Stimulated activated CD8-positive, alpha-beta memory T cell treated with anti-CD3 and anti-CD28 coated beads, Interleukin-2, amount 100 ng/mL, for 48 hours (primary cell): ENCODE measurements around the gene HPF1.
A peak's percentile ranks its signal among the peaks of the same experiment; 100 is the strongest.
"Not testable (repeated sequence)": the region's sequence is repeated elsewhere in the genome, so short reads cannot be mapped to it uniquely, and the experiment has no call there.

Source experiments
- DNase-seq, 2 donors: peaks; one replicate each; pipeline ENCODE4 v3.0.0-alpha.2; 2020; ENCODE audit warnings: low read depth in 2 of 2

The HPF1 gene

GRCh38 chr4:169757575-169758184 is at the start of gene HPF1:
HPF1 (minus strand) TSS chr4:169757944; CDS start chr4:169757877, 67 bp downstream.
- DNase-seq, result peak; percentile 92 to 94

GRCh38 chr4:169806770-169807169 is 49.0 kb upstream of the HPF1 start:
- not testable (repeated sequence) for DNase-seq

- DNase-seq, result no peak
These were observed 45.7 kb upstream of the HPF1 start for GRCh38 chr4:169803413-169803812.

DNA sequence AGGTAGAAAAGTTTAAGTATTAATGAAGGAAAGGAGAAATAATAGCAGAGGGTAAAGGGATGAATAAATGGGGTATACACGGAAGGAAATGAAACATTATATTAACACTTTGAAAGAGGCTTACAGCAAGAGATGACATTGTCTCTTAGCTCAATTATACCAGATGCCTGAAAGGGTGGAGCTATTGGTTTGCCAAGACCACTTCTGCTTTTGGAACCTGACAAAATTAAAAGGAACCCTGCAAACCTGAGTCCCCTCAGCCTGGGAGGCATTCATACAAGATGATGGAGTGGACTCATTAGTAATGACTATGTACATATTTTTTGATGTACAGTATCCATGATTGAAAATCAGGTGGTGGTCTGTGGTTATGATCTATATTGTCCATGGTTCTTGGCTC is 45.1 kb upstream of the HPF1 start:
- DNase-seq, result no peak

- no peak for DNase-seq
These were observed 42.8 kb upstream of the HPF1 start for GRCh38 chr4:169800541-169800940.

- no peak for DNase-seq
These were observed 41.5 kb upstream of the HPF1 start for GRCh38 chr4:169799260-169799659.

DNA sequence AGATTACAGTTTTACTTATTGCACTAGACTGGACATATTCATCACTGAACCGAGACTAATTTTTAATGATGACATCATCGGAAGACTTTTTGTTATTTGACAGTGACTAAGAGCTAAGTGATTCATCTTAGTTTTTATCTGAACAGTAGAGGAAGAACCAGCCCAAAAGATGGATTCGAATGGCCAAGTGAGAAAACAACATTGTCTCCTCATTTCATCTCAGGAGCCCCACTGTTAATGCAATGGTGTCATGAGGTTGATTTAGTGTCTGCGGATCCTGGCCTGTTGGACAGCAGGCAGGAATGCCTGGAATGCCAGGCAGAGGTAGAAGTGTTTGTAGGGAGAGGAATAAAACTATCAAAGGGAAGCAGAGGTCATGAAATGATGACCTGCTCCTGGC is 37.8 kb upstream of the HPF1 start:
- DNase-seq, result no peak

DNA sequence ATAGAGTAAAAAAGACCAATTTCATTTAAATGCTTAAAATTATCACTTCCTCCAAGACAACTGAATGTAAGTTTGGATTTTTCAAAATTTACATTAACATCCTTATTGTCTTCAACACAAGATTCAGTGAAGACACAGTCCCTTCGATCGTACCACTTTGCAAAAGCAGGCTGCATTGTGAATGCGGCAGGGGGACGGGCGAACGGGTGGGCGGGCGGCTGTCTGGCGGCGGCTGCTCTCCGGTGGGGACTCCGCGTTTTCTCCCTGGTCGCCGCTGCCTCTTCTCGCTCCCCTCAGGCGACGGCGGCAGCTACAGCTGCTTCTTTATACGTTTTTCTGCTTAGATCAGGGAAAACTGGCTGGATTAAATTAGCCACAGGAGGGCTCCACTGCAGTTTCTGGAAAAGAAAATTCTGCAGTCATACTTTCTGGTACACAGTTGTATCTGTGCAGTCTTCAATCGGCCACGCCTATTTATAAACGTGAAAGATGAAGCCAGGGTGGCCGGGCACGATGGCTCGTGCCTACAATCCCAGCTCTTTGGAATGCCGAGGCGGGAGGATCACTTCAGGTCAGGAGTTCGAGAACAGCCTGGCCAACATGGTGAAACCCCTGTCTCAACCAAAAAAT is 33.9 kb upstream of the HPF1 start:
- peak in 1 of 2 donors; percentile 7 for DNase-seq

- no peak for DNase-seq
These were observed 33.3 kb upstream of the HPF1 start for GRCh38 chr4:169791062-169791461.

DNA sequence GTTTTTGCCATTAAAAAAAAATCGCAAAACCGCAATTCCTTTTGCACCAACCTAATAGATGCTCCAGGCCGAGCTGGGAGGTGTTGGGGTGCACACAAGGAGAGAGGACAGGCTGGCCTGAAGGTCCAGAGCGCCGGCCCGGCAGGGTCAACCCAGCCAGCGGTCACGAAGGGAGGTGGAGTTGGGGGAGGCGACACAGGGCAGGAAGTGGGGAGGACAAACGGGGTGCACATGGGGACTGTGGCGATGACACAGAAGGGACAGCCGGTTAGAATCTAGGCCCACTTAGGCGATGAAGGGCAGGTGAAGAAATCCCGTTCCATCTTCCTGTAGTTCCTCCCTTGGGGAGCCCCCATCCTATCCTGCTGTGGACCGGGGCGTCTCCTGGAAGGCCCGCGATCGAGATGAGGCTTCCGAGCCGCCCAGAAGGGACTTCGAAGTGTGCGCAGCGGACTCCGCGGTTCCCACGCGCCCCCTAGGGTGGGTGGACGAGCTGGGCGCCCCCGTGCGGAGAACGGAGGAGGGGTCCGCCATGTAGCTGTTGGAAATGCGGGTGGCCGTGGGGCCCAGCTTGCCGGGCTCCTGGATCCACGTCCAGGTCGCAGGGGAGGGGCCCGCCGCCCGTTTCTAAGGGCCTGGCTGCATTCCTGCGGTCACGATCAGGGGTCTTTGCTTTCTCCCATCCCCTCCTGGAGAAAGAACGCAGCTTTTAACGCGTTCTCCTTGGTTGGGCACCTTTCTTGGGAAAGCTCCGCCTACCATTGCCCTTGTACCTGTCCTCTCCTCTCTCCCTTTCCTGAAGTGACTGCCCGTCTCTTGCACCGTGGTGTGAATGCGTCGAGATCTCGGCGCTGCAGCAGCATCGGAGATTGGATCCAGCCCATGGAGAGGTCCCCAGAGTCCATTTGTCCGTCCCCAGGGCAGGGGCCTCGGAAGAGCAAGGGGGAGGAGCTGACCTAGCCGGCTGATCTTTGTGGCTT is 17.0 kb upstream of the HPF1 start:
- peak; percentile 13 to 23 for DNase-seq

- no peak for DNase-seq
These were observed 16.1 kb upstream of the HPF1 start for GRCh38 chr4:169773889-169774288.

GRCh38 chr4:169771556-169772080 is 13.9 kb upstream of the HPF1 start:
- not testable (repeated sequence) for DNase-seq

DNA sequence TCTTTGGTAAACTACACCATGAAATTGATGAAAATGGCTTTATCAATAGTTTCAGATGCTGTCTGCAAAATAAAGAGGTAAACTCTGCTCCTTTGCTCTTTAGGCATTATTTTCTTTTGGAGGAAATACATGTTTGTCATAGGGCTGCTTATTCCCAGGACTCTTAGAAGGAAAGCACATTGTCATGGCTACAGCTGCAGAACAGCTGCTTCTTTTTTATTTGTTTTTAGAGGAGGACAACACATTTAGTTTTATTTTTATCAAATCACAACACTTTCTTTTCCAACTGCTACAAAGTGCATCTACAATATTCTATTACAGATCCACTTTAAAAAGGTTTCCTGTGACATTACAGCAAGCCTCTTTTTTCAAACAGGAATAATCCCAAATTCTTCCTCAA is 12.7 kb upstream of the HPF1 start:
- no peak for DNase-seq

GRCh38 chr4:169768385-169768784 is 10.6 kb upstream of the HPF1 start:
- no peak for DNase-seq

DNA sequence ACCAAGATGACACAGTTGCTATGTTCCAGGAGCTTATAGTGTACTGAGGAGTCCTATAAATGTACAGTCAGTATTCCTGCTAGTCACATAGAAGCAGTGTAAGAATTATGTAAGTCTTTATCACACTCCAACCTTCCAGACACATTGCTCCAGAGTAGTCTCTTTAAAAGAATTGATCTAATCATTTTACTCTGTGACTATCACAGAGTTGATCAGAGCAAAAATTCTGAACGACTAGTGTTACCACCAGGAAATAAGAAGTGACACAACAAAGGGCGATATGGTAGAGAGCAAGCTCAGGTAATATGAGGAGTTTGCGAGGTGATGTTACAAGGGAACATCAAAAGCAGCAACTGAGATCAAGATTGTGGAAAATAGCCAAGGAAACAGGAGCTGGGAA is 9.0 kb upstream of the HPF1 start:
- no peak for DNase-seq

- DNase-seq, result no peak
These were observed 8.1 kb upstream of the HPF1 start for GRCh38 chr4:169765835-169766234.

DNA sequence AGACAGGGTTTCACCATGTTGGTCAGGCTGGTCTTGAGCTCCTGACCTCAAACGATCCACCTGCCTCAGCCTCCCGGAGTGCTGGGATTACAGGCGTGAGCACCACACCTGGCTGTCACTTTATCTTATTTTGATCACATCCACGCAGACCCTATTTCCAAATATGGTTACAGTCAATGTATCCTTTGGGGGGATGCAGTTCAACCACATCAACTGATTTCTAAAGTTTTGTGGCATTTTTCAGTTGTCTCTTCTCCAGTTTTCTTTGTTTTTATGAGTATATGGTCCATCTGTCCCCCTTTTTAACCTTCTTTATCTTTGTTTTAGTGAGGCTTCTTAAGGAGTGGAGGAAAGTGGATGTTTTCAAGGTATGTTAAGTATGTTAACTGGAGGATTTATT is 4.1 kb upstream of the HPF1 start:
- no peak for DNase-seq

DNA sequence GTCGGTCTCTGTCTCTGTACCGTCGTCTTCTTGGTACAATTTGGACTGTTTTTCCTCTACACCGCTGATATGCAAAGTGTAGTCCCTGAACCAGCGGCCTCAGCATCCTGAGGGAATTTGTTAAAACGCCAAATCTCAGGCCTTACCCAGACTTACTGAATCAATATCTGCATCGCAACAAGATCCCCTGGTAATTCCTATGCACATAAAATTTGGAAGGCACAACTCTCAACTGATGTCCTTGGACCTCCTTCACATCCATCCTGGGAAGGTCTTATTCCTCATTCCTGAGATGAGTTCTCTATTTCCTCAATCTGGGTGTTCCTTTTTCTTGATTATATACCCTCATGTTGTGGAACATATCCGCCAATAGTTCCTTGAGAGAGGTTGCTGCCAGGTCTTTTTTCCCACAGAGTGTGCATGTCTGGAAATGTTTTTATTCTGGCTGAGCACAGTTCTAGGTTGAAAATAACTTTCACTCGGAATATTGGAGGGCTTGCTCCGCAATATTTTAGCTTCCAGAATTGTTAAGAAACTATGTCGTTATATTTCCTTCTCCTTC is 738 bp upstream of the HPF1 start:
- no peak for DNase-seq

DNA sequence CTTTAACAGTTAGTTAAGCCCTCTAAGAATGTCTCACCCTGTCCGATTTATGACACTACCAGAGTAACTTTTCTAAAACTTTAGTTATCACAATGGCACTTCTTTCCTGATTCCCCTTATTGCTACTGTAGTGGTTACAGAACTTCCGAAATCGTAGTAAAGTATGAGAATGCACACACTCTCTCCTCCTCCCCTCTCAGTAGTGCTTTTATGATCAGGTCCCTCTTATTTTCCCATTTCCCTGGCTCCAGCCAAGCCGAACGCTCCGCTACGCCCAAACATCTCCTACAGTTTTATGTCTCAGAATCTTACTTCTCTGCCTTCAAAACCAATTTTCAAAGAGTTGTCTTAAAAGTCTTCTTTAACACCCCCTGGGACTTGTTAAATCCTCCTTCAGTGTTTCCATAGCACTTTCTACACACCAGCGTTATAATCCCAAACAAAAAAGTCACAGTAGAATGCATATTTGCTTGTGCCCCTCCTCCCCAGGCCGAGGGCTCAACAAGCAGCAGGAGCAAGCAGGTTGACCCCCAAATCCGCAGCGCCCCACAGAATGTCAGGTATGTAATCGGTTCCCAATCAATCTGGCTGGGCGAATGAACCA is 671 bp downstream of the HPF1 start:
- DNase-seq, result no peak

DNA sequence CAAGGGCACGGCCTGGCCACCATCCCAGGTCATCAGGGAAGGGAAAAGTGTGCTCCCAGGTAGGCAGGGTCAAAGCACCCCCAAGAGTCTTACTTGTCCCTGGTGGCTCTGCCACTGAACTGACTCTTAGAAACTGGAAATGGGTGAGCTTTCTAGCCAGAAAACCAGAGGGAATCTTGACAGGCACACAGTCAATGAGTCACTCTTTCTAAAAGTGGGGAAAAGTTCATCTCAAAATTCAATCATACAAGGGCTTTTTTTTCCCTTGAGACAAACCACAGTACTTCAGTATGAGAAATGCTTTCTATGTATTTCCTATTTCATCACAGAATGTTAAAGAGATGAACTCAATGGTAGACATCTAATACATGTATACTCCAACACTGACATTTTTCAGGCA is 12.5 kb downstream of the HPF1 start:
- no peak for DNase-seq

DNA sequence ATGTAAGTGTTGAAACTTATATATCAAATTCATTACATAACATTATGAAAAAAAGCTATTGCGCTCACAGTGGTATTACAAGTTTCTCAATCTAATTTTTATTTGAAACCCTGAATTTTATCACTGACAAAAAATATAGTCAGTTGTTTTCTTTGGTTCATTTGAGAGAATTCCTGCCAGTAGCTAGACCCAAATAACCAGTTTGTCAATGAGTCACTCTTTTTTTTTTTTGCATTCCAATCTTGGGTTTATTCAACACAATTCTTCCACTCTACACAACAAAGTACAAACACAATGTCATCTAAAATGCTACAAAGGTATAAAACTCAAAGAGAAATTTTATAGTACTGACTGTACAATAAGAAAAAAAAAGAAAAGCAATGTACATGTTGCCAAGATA is 13.1 kb downstream of the HPF1 start:
- DNase-seq, result no peak

DNA sequence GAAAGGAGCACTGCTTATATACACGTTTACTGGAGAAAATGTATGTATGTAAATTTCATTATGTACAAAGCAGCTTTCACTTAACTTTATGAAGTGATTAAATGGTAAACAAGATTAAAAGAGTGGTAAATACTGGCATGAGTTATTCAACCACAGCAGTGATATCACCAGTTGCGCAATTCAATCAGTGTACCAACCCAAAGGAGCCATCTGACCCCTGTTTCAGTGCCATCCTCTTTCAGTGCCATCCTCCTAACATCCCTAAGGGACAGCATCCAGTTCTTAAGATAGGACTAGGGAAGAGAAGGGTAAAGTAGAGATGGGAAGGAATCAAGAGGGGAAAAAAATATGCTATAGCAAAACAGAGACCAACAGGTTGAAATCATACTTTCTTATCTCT is 16.2 kb downstream of the HPF1 start:
- no peak for DNase-seq
